HuH-7.5 (cell line): Measurements from ENCODE around the gene PCK2.
"Not testable (repeated sequence)": the region's sequence is repeated elsewhere in the genome, so short reads cannot be mapped to it uniquely, and the experiment has no call there.

ENCODE experiments used
- DNase-seq: peaks from one replicate; pipeline ENCODE4 v3.0.0; 2011; ENCODE audit warnings: low spot score

Gene PCK2

GRCh38 chr14:24095271-24096068, 1.4 kb downstream of the PCK2 start:
- peak; percentile 86 for DNase-seq

- DNase-seq: no peak
Observed at GRCh38 chr14:24096545-24097181, 2.6 kb downstream of the PCK2 start.

- no peak for DNase-seq
Observed at GRCh38 chr14:24098229-24098926, 4.3 kb downstream of the PCK2 start.

GRCh38 chr14:24098927-24099813, 5.1 kb downstream of the PCK2 start:
- DNase-seq: no peak

DNA sequence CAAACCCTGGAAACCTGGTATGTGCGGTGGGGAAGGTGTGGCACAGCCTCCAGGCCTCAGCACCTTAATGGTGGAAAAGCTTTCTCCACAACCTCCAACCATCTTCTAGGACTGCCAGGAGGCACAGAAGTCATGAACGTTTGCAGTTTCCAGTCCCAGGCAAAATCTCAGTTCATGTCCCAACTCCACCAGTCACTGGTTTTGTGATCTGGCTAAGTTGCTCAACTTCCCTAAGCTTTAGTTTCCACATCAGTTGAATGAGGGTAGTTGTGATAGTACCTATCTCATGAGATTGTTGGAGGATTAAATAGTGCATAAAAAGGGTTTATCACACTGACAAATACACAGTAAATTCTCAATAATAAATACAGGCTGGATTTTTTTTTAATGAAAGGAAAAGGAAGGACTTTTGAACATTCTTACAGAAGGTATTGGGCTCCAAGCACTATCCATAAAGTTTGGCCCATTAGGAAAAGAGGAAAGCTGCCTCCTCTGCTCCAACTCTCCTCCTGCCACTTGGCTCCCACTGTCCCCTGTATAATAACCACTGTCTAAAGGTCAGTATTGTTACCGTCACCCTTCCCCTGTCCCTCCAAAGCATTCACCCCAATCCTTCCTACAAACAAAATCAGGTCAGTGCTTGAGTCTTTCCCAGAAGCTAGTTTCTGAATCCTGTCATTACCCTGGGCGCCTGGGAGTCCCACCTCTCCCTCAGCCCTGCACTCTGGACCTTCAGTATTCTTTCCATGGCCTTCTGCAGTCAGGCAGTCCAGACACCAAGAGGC, 6.3 kb downstream of the PCK2 start:
- DNase-seq: no peak

- DNase-seq: no peak
Observed at GRCh38 chr14:24100982-24101494, 6.9 kb downstream of the PCK2 start.

- DNase-seq: no peak
Observed at GRCh38 chr14:24102357-24103048, 8.4 kb downstream of the PCK2 start.

- DNase-seq: no peak
Observed at GRCh38 chr14:24103451-24103850, 9.3 kb downstream of the PCK2 start.

- DNase-seq: not testable (repeated sequence)
Observed at GRCh38 chr14:24105609-24106239, 11.6 kb downstream of the PCK2 start.

DNA sequence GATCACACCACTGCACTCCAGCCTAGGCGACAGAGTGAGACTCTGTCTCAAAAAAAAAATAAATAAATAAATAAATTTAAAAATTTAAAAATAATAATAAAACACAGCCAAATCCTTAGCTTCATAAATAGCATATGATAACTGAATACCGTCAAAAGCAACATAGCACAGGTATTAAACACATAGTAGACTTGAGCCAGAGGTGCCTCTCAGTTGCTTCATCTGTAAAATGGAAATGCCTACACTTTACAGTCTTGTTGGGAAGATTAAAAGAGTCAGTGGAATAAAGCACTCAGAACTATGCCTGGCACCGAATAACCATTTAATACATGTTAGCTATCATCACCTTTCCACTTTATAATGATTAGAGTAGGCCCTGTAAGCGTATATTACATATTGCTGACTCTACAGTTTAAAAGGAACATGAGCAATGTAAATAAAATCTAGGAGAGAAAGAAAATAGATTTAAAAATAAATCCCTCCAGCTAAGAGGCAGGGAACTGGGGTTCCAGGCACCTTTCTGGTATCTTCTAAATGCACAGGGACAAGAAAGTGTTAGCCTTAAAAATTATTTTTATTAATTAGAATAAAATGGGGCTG, 12.7 kb downstream of the PCK2 start:
- no peak for DNase-seq

- no peak for DNase-seq
Observed at GRCh38 chr14:24108336-24108874, 14.3 kb downstream of the PCK2 start.

DNA sequence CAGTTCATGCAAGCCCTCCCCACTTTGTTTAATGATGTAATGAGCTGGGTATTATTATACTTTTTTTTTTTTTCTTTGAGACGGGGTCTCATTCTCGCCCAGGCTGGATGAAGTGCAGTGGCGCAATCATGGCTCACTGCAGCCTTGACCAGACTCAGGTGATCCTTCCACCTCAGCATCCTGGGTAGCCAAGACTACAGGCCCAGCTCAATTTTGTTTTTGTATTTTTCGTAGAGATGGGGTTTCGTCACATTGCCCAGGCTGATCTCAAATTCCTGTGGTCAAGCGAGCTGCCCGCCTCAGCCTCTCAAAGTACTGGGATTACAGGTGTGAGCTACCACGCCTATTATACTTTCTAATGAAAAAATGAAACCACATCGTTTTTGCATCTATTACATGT, 15.9 kb downstream of the PCK2 start:
- DNase-seq: no peak

- DNase-seq: no peak
Observed at GRCh38 chr14:24110523-24110922, 16.4 kb downstream of the PCK2 start.

DNA sequence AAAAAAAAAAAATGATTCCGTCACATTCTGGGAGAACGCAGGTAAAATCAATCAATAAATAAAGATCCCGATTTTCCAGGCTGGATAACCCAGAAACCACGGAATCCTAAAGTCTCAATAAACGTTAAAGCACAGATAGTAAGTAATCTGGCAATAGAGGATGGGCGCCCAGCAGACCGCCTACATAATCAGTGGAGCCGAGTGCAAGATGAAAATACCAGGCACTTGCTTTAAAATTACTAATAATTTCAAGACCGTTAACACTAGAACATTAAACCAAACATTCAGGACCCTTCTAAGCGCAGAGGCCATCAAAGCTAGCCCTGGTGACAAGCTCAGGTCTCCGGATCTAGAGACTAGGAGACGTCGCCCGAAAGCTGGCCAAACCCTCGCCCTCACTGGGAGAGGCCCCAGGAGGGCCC, 19.3 kb downstream of the PCK2 start:
- no peak for DNase-seq

- peak; percentile 90 for DNase-seq
Observed at GRCh38 chr14:24113801-24114531, 19.9 kb downstream of the PCK2 start.

DNA sequence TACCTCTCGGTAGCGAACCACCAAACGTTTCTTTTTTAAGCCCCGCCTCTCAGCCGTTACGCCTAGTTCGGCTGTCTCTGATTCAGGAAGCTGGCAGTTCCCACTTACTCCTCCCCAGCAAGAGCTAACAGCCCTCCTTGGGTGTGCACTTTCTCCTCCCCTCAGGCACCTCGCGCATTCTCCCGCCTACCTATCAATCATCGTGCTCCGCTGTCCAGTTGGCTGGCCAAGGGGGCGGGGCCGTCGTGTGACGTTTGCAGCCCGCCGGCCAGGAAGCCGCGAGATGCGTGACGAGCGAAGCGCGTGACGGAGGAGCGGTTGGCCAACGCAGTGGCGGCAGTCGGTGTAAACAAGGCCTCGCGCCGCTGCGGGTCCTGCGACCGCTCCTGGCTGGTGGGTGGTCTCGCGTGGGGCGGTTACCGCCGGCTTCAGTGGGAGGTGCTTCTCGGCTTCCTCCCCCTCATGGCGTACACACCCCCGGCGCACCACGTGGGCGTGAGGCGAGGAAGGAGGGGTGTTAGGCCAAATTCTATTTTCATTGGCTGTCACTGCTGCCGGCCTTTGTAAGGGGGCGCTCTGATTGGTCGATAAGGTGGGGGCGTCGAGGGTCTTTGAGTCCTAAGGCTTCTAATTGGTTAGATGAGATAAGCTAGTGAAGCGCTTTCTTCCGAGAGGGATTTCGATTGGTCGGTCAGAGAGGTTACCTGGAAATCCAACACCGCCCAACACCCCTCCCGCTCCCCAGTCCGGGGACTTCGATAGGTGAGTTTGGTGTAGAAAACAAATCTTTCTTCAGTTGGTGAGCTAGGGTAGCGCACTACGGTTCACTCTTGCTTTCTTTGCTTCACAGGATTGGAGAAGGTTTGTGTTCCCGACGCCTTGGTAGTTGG, 20.7 kb downstream of the PCK2 start, which contains the start of the genes DCAF11 and NRL:
Gene DCAF11 (plus strand): TSS at position 246 of the 890 bp plus-strand sequence. CDS start 818 bp downstream, outside the sequence.
Gene NRL (minus strand): TSS at position 418 of the 890 bp plus-strand sequence. CDS start 32,101 bp downstream, outside the sequence.
- DNase-seq: peak; percentile 96
